Measurements from ENCODE around the gene ELMOD1.

The ELMOD1 gene

GRCh38 chr11:107691000-107691750 lies 100.2 kb downstream of the ELMOD1 start:
- TF ChIP-seq YY1 (IDR thresholded peaks at IDR 0.05; ENCODE audit: low read depth) (no peak), TEAD4 (IDR thresholded peaks at IDR 0.05) (no peak), NFIC (IDR thresholded peaks at IDR 0.05) (no peak), EGR1 (IDR thresholded peaks at IDR 0.05) (no peak), TAF1 (IDR thresholded peaks at IDR 0.05; ENCODE audit: low read depth) (no peak), RAD21 (IDR thresholded peaks at IDR 0.05; ENCODE audit: low read depth) (no peak), CEBPB (IDR thresholded peaks at IDR 0.05) (no peak), MAX (IDR thresholded peaks at IDR 0.05) (no peak), ZBTB7A (IDR thresholded peaks at IDR 0.05; ENCODE audit: low read depth) (no peak), USF1 (IDR thresholded peaks at IDR 0.05) (no peak), REST (IDR thresholded peaks at IDR 0.05; ENCODE audit: low read depth) (no peak), CREB1 (IDR thresholded peaks at IDR 0.05; ENCODE audit: low read depth) (no peak), EP300 (IDR thresholded peaks at IDR 0.05; ENCODE audit: borderline replicate concordance) (no peak), TCF12 (IDR thresholded peaks at IDR 0.05; ENCODE audit: low read depth) (no peak), FOXM1 (IDR thresholded peaks at IDR 0.05; ENCODE audit: borderline replicate concordance, low read depth) (no peak)

GRCh38 chr11:107695446-107695845 lies 104.5 kb downstream of the ELMOD1 start:
- TF ChIP-seq YY1 (IDR thresholded peaks at IDR 0.05; ENCODE audit: low read depth), result no peak
- TF ChIP-seq REST (IDR thresholded peaks at IDR 0.05; ENCODE audit: low read depth), result no peak
- TF ChIP-seq EP300 (IDR thresholded peaks at IDR 0.05; ENCODE audit: borderline replicate concordance), result no peak

GRCh38 chr11:107696140-107696539 lies 105.2 kb downstream of the ELMOD1 start:
- TF ChIP-seq FOXM1 (IDR thresholded peaks at IDR 0.05; ENCODE audit: borderline replicate concordance, low read depth) (no peak), CEBPB (IDR thresholded peaks at IDR 0.05) (no peak), YY1 (IDR thresholded peaks at IDR 0.05; ENCODE audit: low read depth) (no peak), REST (IDR thresholded peaks at IDR 0.05; ENCODE audit: low read depth) (no peak), NFIC (IDR thresholded peaks at IDR 0.05) (no peak), ZBTB7A (IDR thresholded peaks at IDR 0.05; ENCODE audit: low read depth) (no peak), TEAD4 (IDR thresholded peaks at IDR 0.05) (no peak), RAD21 (IDR thresholded peaks at IDR 0.05; ENCODE audit: low read depth) (no peak), USF1 (IDR thresholded peaks at IDR 0.05) (no peak), TAF1 (IDR thresholded peaks at IDR 0.05; ENCODE audit: low read depth) (no peak)

- TF ChIP-seq TCF12 (IDR thresholded peaks at IDR 0.05; ENCODE audit: low read depth) (no peak), REST (IDR thresholded peaks at IDR 0.05; ENCODE audit: low read depth) (no peak), EGR1 (IDR thresholded peaks at IDR 0.05) (no peak), FOXM1 (IDR thresholded peaks at IDR 0.05; ENCODE audit: borderline replicate concordance, low read depth) (no peak)
These were observed 106.3 kb downstream of the ELMOD1 start for GRCh38 chr11:107697291-107697690.
